HG03280 (cell line): ENCODE results near the gene SQOR.
A peak's percentile ranks its signal among the peaks of the same experiment; 100 is the strongest.

Experiments used
- ATAC-seq: cut with Tn5 transposase; IDR thresholded peaks from one replicate; pipeline ENCODE4 v1.9.1; 2021; ENCODE audit warnings: mild to moderate bottlenecking, moderate library complexity; ENCODE audit not compliant: unreplicated experiment

The SQOR gene

GRCh38 chr15:45704329-45705249, 69.8 kb downstream of the SQOR start:
- no peak for ATAC-seq

- peak; percentile 87 for ATAC-seq
Observed at GRCh38 chr15:45705510-45706473, 71.0 kb downstream of the SQOR start.

- no peak for ATAC-seq
Observed at GRCh38 chr15:45710657-45711056, 75.8 kb downstream of the SQOR start.

DNA sequence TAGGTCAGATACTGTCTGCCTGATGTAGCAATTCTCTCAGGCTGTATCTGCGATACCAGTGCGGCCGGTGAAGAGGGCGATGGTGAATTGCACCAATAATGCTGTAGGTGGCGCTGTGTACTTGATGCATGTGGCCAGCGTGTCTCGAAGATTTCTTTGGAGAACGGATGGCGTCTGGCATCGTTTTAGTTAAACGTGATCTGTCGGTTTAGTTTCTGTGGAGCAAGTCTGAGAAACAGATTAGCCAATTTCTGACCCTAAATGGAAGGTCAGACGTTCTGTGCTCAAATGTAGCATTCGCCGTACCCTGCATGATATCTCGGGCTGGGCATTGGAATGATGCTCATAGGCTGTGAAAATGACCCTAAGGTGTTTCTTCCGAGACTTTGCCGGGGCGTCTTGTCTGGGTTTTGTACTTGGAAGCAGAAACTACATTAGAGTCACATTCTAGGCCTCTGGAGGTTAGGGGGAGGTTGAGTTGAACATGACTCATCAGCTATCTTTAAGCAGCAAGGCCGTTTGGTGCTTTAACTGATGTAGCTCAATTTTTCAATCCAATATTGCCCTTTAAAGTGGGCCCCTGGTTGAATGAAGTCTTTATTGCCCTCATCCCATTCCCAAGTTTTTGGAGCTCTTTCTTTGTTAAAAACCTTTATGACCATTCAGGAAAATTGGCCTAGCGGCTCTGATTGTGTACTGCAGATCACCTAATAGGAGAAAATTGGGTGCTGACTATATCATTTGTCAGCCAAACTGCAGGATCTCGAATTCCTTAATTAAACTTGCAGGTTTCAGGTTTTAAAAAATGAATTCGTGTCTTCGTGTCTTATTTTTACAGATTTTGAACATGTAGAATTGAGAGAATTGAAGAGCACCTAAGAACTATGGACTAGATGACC, 80.0 kb downstream of the SQOR start:
- ATAC-seq, result peak; percentile 71

GRCh38 chr15:45715528-45715927, 80.7 kb downstream of the SQOR start:
- ATAC-seq, result no peak

- no peak for ATAC-seq
Observed at GRCh38 chr15:45719490-45719889, 84.7 kb downstream of the SQOR start.

- no peak for ATAC-seq
Observed at GRCh38 chr15:45720183-45720582, 85.4 kb downstream of the SQOR start.

- no peak for ATAC-seq
Observed at GRCh38 chr15:45728641-45729040, 93.8 kb downstream of the SQOR start.

GRCh38 chr15:45729141-45729540, 94.3 kb downstream of the SQOR start:
- ATAC-seq, result no peak

DNA sequence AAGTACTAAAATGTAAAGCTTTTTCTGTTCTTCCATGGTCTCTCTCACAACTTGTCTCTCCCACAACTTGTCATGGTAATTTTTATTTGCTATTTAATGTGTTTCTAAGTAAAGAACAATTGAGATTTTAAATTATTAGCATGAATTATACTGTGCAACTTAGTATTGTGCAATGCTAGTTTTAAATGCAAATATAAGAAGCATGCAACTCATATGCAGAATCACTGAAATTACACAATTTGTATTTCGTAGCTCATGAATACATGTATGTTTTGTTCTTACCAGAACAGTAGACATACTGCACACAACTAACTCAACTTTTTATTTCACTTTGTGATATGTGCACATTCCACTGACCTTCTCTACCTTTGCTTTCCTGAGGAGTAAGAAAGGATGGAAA, 96.5 kb downstream of the SQOR start:
- ATAC-seq, result no peak

DNA sequence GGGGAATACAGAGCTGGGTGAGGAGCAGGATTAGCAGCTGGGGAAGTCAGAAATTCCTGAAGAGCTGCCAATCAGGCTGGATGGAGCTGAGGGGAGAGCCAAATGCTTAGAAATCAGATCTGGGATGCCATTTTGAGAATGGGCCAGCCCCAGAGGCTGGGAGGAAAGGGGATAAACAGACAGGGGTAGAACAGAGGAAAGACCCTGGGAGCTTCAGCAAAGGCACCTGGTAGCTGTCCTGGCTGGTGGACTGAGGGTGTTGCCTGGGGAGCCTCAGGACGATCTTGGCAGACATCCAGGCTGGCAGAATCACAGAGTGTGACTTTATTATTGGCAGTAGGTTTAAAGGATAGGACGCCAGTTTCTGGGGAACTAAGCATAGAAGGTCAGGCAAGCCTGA, 97.8 kb downstream of the SQOR start:
- no peak for ATAC-seq

DNA sequence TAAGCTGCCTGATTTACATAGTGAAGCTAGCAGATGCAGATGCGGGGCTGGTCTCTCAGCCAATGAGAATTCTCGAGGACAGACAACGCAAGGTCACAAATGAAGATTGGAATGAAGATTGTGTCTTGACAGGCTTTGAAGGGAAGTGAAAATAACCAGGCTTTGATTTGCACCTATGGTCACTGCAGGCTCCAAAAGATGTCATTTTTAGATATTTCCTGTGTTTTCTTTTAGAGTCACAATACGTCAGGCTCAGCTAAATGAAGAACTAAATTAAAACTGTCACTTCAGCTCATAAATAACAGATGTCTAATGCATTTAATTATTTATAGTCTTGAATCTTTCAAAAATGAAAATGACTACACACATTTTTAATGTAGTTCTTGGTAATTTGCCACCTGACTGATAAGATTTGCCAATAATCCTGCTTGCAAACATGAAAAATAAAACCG, 99.5 kb downstream of the SQOR start:
- ATAC-seq, result no peak
